Measurements from ENCODE around the gene PARP11.

PARP11 gene

DNA sequence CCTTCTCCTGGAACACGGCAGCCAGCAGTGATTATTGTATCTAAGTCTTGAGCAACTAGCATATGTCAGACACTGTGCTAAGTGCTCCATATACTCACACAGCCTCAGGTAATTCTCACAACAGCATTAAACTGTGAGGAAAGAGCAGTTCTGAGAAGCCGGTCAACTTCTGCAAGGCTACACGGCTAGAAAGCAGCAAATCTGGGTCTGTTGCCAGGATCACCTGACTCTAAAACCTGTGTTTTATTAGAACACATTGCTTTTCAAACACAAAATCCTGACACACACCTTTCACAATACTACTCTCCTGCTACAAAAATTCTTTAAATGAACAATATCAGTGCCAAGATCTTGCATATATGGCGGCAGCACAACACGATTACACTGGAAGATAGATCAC, 70.5 kb downstream of the PARP11 start:
- TF ChIP-seq, protein P1, sequence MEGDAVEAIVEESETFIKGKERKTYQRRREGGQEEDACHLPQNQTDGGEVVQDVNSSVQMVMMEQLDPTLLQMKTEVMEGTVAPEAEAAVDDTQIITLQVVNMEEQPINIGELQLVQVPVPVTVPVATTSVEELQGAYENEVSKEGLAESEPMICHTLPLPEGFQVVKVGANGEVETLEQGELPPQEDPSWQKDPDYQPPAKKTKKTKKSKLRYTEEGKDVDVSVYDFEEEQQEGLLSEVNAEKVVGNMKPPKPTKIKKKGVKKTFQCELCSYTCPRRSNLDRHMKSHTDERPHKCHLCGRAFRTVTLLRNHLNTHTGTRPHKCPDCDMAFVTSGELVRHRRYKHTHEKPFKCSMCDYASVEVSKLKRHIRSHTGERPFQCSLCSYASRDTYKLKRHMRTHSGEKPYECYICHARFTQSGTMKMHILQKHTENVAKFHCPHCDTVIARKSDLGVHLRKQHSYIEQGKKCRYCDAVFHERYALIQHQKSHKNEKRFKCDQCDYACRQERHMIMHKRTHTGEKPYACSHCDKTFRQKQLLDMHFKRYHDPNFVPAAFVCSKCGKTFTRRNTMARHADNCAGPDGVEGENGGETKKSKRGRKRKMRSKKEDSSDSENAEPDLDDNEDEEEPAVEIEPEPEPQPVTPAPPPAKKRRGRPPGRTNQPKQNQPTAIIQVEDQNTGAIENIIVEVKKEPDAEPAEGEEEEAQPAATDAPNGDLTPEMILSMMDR (IDR thresholded peaks at IDR 0.05; ENCODE audit: borderline replicate concordance, control extremely low read depth, extremely low read depth, insufficient read depth, missing control alignments): no peak
- in situ Hi-C loops (cut with MboI; ENCODE audit: low sequenced_read_pairs, unreplicated experiment): no loop called here
- no peak for DNase-seq (ENCODE audit: low spot score)

GRCh38 chr12:3797531-3798048, 75.6 kb downstream of the PARP11 start:
- no peak for DNase-seq (ENCODE audit: low spot score)

DNA sequence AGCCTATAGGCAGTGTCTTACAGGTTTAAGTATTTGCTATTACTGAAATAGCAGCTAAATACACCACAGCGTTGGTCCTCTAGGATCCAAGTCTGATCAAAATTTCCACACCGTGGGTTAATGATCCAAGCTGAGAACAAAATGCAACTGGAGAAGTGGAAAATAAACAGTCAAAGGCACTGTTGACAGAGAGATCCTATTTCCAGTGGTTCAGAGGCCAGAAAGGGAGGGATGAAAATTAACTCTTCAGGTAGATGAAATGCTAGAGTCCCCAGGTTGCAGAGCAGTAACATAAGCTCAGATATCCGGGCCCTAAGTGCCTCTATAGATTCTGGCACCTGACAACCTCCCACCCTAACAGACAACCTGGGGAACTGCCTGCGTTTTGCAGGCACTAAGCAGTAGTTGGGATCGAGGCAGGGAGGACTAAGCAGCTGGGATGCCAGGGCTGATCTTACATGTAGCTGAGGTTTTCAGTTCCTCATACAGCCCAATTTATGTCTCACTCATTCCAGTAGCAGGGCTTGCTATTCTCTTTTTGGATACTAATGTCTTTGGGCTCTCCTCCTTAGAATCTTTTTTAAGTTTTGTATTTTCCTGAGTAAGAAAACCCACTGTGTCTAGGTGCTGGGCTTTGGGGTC, 77.6 kb downstream of the PARP11 start:
- TF ChIP-seq, protein P1 (IDR thresholded peaks at IDR 0.05; ENCODE audit: borderline replicate concordance, control extremely low read depth, extremely low read depth, insufficient read depth, missing control alignments): no peak
- in situ Hi-C loops (cut with MboI; ENCODE audit: low sequenced_read_pairs, unreplicated experiment): loop anchor here (25.0 kb wide), 1 partner anchor 458 kb away; no protein-coding TSS in a partner anchor
- no peak for DNase-seq (ENCODE audit: low spot score)

More at GRCh38 chr12:3797531-3798048, 75.6 kb downstream of the PARP11 start:
- TF ChIP-seq, protein P1 (IDR thresholded peaks at IDR 0.05; ENCODE audit: borderline replicate concordance, control extremely low read depth, extremely low read depth, insufficient read depth, missing control alignments): no peak
- in situ Hi-C loops (cut with MboI; ENCODE audit: low sequenced_read_pairs, unreplicated experiment): loop anchor here (25.0 kb wide), 1 partner anchor 460 kb away; no protein-coding TSS in a partner anchor

- DNase-seq (ENCODE audit: low spot score): no peak
- TF ChIP-seq, protein P1 (IDR thresholded peaks at IDR 0.05; ENCODE audit: borderline replicate concordance, control extremely low read depth, extremely low read depth, insufficient read depth, missing control alignments): no peak
Observed at GRCh38 chr12:3795066-3795465, 78.1 kb downstream of the PARP11 start.

GRCh38 chr12:3792623-3793288, 80.4 kb downstream of the PARP11 start:
- TF ChIP-seq, protein P1 (IDR thresholded peaks at IDR 0.05; ENCODE audit: borderline replicate concordance, control extremely low read depth, extremely low read depth, insufficient read depth, missing control alignments): no peak
- in situ Hi-C loops (cut with MboI; ENCODE audit: low sequenced_read_pairs, unreplicated experiment): loop anchor here (25.0 kb wide), 1 partner anchor 455 kb away; no protein-coding TSS in a partner anchor
- DNase-seq (ENCODE audit: low spot score): no peak

More at GRCh38 chr12:3795066-3795465, 78.1 kb downstream of the PARP11 start:
- in situ Hi-C loops (cut with MboI; ENCODE audit: low sequenced_read_pairs, unreplicated experiment): loop anchor here (25.0 kb wide), 1 partner anchor 458 kb away; no protein-coding TSS in a partner anchor

GRCh38 chr12:3791256-3791874, 81.8 kb downstream of the PARP11 start:
- DNase-seq (ENCODE audit: low spot score): no peak
- TF ChIP-seq, protein P1 (IDR thresholded peaks at IDR 0.05; ENCODE audit: borderline replicate concordance, control extremely low read depth, extremely low read depth, insufficient read depth, missing control alignments): no peak
- in situ Hi-C loops (cut with MboI; ENCODE audit: low sequenced_read_pairs, unreplicated experiment): loop anchor here (25.0 kb wide), 1 partner anchor 454 kb away; no protein-coding TSS in a partner anchor
